ENCODE measurements around the gene GHRH. TPM values are rescaled to one million over a fixed set of nuclear protein-coding genes. Genes with fewer than 3 reads are reported as not detected.
A peak's percentile ranks its signal among the peaks of the same experiment; 100 is the strongest.

The GHRH gene
- total RNA-seq, 1 donor from 2014 or later: not detected

DNA sequence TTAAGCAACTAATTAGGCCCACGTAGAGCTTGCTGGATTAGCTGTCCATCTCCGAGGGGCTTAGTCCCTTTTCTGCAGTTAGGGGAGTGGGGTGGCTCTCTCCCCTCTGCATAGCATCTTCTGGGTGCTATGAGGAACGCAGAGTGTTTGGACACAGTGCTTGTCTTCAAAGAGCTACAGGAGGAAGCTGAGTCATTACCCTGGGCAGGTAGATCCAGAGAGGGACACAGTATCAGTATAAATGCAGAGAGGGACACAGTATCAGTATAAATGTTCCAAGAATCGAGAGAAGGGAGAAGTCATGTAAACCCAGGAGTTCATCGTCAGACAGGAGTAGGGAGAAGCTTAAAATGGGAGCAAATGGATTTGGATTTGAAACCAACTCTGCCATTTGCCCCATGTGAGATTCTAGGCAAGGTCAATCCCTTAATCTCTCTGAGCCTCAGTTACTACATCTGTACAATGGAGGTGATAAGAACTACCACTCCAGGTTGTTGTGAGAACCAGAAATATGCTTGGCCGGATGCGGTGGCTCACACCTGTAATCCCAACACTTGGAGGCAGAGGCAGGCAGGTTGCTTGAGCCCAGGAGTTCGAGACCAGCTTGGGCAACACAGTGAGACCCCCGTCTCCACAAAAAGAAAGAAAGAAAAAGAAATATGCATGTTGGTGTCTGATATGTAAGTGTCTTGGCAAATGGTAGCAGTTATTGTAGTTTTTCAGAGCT is 5.5 kb upstream of the GHRH start:
- Histone ChIP-seq H3K36me3 (ENCODE audit: control insufficient read depth, insufficient read depth, low read length) (no peaks in the 10 kb centered on the region), H3K27me3 (ENCODE audit: control insufficient read depth, insufficient read depth, low read length) (peaks cover 2% of the 10 kb centered on the region), H3K4me3 (ENCODE audit: low read depth, low read length) (no peak overlapping the region)
- FAIRE-seq (no peak), DNase-seq (ENCODE audit: low read depth) (peak; percentile 26)
- TF ChIP-seq, protein P1, sequence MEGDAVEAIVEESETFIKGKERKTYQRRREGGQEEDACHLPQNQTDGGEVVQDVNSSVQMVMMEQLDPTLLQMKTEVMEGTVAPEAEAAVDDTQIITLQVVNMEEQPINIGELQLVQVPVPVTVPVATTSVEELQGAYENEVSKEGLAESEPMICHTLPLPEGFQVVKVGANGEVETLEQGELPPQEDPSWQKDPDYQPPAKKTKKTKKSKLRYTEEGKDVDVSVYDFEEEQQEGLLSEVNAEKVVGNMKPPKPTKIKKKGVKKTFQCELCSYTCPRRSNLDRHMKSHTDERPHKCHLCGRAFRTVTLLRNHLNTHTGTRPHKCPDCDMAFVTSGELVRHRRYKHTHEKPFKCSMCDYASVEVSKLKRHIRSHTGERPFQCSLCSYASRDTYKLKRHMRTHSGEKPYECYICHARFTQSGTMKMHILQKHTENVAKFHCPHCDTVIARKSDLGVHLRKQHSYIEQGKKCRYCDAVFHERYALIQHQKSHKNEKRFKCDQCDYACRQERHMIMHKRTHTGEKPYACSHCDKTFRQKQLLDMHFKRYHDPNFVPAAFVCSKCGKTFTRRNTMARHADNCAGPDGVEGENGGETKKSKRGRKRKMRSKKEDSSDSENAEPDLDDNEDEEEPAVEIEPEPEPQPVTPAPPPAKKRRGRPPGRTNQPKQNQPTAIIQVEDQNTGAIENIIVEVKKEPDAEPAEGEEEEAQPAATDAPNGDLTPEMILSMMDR (IDR thresholded peaks at IDR 0.05; ENCODE audit: insufficient read depth, low read length, severe bottlenecking): no peak

DNA sequence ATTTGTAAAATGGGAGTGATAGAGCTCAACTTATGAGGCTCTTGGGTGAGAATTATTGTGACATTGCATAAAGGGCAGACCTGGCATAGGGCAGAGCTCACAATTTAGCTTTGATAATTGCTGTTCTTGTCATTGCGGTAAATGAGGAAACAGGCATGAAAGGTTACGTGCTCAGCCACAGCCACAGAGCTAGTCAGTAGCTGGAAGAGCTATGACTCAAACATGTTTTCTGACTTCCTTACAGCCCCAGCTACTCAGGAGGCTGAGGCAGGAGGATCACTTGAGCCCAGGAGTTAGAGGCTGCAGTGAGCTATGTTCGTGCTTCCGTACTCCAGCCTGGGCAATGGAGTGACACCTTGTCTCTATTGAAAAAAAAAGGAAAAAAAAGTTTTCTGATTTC is 3.5 kb upstream of the GHRH start:
- FAIRE-seq: no peak
- H3K36me3 ChIP-seq (ENCODE audit: control insufficient read depth, insufficient read depth, low read length): no peaks in the 10 kb centered on the region
- peaks cover 2% of the 10 kb centered on the region for H3K27me3 ChIP-seq (ENCODE audit: control insufficient read depth, insufficient read depth, low read length)
- TF ChIP-seq, protein P1 (IDR thresholded peaks at IDR 0.05; ENCODE audit: insufficient read depth, low read length, severe bottlenecking): no peak
- H3K4me3 ChIP-seq (ENCODE audit: low read depth, low read length): no peak overlapping the region
- no peak for DNase-seq (ENCODE audit: low read depth)

DNA sequence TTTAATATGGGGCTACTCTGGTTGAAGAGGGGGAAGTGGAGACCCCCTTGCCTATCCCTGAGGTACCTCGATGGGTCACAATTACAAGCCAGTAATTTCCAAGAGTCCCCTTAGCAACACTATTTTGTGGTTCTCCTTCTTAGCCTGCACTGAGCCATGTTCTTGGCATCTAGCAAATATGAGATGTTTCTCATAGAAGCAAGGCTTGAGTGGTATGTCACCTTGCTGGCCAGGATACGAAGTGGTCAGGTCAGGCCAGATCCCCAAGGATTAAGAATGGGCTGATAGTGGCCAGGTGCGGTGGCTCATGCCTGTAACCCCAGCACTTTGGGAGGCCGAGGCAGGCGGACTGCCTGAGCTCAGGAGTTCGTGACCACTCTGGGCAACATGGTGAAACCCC is 2.1 kb upstream of the GHRH start:
- H3K36me3 ChIP-seq (ENCODE audit: control insufficient read depth, insufficient read depth, low read length): no peaks in the 10 kb centered on the region
- TF ChIP-seq, protein P1 (IDR thresholded peaks at IDR 0.05; ENCODE audit: insufficient read depth, low read length, severe bottlenecking): no peak
- no peak for FAIRE-seq
- DNase-seq (ENCODE audit: low read depth): no peak
- H3K27me3 ChIP-seq (ENCODE audit: control insufficient read depth, insufficient read depth, low read length): peaks cover 11% of the 10 kb centered on the region
- H3K4me3 ChIP-seq (ENCODE audit: low read depth, low read length): no peak overlapping the region

DNA sequence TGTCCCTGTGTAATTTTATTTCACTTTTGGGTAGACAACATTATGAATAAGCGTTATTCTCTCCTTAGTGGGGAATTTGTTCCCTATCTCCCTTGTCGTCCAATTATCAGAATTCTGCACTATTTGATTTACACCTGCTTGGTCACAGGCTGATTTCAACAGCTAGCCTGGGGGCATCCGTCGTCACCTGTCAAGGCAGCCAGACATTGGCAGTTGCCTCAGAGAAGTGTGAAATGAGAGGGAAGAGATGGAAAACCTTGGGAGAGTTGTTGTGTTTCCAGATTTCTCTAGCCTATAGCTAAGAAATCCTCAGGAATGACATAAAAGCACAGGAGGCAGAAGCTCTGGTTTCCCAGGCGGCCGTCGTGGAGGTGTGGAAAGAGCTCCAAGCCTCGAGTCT is 891 bp upstream of the GHRH start:
- TF ChIP-seq, protein P1 (IDR thresholded peaks at IDR 0.05; ENCODE audit: insufficient read depth, low read length, severe bottlenecking): no peak
- DNase-seq (ENCODE audit: low read depth) (no peak), FAIRE-seq (no peak)
- H3K36me3 ChIP-seq (ENCODE audit: control insufficient read depth, insufficient read depth, low read length): no peaks in the 10 kb centered on the region
- peaks cover 13% of the 10 kb centered on the region for H3K27me3 ChIP-seq (ENCODE audit: control insufficient read depth, insufficient read depth, low read length)
- no peak overlapping the region for H3K4me3 ChIP-seq (ENCODE audit: low read depth, low read length)

DNA sequence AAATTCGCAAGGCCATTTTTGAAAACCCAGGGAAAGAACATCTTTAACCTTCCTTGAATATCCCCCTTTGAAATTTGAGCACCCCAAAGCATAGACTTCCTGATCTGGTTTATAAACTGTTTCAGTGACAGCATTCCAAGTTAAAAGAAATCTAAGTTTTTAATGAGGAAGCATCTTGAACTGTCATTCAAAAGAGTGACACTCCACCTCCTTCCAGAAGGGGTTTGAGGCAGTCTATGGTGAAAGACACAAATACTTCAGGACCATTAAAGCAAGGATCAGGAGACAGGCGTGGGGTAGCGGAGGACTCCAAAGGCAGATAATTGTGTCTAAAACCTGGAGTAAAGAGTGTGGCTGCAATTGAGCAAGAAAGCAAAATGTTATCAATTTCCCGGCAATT is 691 bp downstream of the GHRH start:
- no peaks in the 10 kb centered on the region for H3K36me3 ChIP-seq (ENCODE audit: control insufficient read depth, insufficient read depth, low read length)
- TF ChIP-seq, protein P1 (IDR thresholded peaks at IDR 0.05; ENCODE audit: insufficient read depth, low read length, severe bottlenecking): no peak
- FAIRE-seq (no peak), DNase-seq (ENCODE audit: low read depth) (no peak)
- peaks cover 13% of the 10 kb centered on the region for H3K27me3 ChIP-seq (ENCODE audit: control insufficient read depth, insufficient read depth, low read length)
- H3K4me3 ChIP-seq (ENCODE audit: low read depth, low read length): no peak overlapping the region

DNA sequence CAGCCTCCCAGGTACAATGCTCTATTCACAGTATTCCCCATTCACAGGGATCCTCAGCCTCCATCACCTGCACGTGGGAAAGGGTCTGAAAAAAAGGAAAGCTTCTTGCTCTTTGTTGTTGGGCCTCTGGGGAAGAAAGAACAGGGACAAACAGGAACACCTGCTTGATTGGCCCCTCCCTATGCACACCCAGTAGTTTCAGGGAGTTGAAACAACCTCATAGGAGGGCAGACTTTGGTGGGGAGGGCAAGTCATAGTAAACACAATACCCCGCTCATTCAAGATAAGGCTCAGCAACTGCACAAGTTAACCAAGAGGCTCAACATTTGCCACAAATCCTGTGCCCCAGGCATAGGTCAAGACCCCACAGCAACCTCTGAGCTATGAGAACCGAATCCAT is 1.7 kb downstream of the GHRH start:
- Histone ChIP-seq H3K27me3 (ENCODE audit: control insufficient read depth, insufficient read depth, low read length) (peaks cover 13% of the 10 kb centered on the region), H3K4me3 (ENCODE audit: low read depth, low read length) (no peak overlapping the region), H3K36me3 (ENCODE audit: control insufficient read depth, insufficient read depth, low read length) (no peaks in the 10 kb centered on the region)
- DNase-seq (ENCODE audit: low read depth): no peak
- FAIRE-seq: no peak
- TF ChIP-seq, protein P1 (IDR thresholded peaks at IDR 0.05; ENCODE audit: insufficient read depth, low read length, severe bottlenecking): no peak
